HG02610 (cell line): Measurements from ENCODE around the gene PTPRO.

Experiments
- ATAC-seq: cut with Tn5 transposase; IDR thresholded peaks from one replicate; pipeline ENCODE4 v1.9.1; 2021; ENCODE audit warnings: mild to moderate bottlenecking, moderate library complexity; ENCODE audit not compliant: unreplicated experiment

PTPRO gene

DNA sequence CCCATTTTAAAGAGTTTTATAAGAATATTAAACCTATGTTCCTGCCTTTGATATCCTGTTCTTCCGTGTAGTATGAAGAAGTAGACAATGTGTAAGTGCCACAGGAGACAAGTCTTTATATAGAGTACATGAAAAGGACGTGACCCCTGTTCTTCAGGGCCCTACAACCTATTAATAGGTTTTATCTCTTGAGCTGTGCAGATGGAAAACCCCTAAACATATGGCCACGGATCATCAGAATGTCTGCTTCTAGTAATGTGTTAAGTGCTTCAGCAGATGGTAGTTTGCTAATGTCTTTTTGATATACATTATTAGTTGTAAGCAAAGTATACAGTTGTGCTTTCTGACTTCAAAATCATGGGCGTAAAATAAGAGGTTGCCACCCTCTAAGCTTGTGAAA lies 228.5 kb downstream of the PTPRO start:
- ATAC-seq = no peak

DNA sequence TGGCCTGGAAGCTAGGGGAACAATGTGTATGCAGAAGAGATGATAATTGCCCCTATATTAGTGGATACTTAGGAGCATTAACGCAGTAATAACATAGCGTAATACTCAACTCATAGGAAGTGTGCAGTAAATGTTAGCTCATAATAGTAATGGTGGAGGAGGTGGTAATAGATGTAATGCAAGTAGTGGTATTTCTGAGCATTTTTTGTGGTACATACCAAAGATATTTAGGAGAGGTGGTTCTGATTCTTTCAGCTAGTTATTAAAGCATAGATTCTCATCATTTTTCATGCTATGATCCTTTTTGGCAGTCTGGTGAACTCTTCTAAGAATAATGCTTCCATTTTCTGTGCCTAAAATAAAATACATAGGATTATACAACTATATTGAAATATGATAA lies 233.1 kb downstream of the PTPRO start:
- no peak for ATAC-seq

DNA sequence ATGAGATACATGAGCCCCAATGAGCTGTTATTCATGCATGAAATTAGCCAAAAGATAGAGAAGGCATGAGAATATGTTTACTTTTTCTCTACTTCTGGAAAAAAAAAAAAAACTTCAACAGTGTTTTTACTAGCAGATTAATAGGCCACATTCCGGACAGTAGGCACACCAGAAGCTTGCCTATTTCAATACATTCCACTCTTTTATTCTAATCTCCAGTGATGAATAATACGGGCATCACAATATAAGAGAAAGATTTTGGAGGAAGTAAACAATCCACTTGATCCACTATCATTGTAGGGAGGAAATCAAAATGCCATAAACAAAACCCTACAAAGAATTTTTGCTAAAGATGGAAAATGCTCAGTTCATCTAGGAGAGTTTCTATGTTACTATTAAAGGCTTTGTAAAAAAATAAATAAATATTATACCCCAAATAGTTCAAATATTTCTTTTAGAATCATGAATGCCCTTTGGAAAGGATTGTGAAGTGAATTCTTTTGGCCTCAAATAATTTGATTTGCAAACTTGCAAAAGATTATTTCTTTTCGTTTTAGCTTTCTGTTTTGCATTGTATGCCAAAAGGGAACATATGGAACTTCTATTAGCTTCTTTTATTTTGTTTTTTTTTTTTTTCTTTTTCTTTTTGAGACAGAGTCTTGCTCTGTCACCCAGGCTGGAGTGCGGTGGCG lies 234.2 kb downstream of the PTPRO start:
- no peak for ATAC-seq

DNA sequence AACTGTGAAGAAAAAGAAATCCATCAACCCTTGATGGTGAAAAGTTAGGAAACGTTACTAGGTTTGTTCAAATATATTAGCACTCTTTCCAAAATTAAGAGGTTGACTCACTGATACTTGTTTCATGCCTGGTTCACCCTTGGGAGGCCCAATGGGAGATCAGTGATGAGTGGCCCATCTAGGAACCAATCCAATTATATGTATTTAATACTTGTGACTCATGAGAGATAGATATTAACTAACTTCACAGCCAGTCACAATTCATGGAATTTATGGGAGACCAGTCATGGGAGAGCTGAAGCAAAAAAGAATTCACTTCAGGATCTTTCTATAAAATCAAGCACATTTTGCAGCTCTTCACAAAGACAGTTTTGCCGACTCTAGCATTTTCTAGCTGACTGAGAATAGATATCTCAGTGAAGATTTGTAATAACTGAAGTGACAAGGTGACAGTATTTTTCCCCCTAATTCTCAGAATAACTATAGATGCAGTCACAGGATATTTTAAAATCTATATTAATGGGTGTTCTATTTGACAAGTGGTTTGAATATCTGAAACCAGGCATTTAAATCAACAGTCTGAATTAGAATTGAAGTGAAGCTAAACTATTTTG lies 236.7 kb downstream of the PTPRO start:
- ATAC-seq = no peak

DNA sequence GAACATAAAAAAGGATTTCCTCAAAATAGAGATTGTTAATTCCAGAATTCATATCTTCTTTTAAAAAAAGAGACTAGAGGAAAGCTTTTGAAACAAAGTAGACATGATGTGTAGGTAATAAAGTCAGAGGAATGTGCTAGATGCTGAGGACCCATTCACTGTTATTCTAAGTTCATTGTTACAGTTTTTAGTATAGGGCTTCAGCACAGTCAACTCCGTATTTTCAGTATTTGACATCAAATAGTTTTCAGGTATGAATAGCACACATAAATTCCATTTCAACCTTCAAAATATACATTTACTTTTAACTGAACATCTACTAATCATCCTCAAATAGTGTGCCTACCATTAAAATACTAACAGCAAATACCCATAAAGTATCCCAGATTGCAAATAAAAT lies 239.1 kb downstream of the PTPRO start:
- no peak for ATAC-seq

DNA sequence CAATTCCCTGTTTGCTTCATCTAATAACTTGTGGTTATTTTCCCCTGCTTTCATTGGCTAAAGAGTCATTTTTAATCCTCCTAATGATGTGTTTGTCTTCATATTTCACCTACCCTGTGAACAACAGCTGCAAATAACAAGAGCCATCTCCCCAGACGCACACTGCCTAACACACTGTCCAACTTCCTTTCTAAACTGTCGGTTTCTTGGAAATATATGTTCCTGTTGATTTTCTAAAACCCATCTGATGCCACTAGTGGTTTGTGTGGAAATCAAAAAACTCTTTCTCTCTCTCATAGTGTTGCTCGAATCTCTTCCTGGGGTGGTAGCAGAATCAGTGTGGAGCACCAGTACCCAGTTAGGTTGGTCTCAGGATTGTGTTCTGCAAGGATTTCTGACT lies 240.0 kb downstream of the PTPRO start:
- ATAC-seq = no peak

DNA sequence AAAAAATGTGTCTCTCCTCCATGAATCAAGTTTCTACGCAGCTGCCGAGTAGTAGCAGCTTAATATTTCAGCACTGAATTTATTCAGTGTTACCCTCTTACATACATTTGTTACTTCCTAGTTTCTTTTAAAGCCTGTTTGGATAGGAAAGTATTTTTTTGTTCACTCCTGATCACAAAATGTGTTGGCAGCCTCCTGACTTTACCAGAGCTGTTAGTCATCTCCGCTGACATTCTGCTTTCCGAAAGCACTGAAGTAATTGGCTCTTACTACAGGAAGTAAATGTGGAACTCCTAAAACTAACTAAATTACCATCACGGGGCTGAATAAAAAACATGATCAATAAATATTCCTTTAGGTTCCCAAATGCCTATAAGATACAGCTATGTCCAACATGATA lies 241.4 kb downstream of the PTPRO start:
- peak; percentile 83 for ATAC-seq

DNA sequence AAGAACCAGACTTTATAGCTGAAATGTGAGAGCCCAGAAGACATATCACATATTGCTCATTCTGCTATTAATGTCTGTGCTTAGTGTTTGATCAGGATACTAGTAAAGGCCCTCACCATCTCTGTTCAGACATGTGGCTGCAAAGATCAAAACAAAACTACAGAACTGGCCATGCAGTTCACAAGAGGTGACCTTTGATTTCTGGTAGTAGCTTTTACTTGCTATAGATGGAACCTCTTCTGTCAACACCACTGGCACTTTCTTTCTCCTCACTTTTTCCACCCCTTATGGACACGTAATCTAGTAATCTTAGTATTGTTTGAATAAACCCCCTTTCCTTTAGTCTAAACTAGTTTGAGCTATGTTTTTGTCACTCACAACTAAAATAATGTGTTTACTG lies 252.0 kb downstream of the PTPRO start:
- no peak for ATAC-seq

DNA sequence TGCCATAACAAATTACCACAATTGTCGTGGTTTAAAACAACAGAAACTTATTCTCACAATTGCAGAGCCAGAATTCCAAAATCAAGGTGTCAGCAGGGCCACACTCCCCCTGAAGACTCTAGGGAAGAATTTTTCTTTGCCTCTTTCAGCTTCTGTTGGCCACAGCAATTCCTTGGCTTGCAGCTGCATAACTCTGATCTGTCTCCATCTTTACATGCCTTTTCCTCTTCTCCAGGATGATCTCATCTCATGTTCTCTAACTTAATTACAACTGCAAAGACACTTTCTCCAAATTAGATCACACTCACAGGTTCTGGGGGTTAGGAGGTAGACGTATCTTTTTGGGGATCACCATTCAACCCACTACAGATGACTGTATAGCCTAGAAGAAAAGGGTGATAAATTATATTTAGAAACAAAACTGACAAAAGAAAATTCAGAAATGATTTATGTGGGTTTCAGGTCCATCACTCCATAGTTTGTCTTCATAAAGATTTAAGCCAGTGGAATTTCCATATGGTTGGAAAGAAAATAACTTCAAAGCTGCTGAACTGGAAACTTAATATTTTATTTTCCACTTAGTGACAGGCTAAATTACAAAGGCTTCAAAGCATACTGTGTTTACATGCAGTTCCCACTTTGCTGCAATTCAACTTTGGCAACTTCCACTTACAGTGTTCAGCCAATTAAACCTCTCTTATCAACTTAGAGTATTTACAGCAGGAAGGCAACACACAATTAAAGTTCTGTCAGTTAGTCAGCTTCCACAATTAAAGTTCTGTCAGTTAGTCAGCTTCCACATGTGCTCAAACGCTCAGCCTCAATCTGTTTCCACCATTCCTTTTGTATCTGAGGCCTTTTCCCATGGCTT lies 253.6 kb downstream of the PTPRO start:
- no peak for ATAC-seq

DNA sequence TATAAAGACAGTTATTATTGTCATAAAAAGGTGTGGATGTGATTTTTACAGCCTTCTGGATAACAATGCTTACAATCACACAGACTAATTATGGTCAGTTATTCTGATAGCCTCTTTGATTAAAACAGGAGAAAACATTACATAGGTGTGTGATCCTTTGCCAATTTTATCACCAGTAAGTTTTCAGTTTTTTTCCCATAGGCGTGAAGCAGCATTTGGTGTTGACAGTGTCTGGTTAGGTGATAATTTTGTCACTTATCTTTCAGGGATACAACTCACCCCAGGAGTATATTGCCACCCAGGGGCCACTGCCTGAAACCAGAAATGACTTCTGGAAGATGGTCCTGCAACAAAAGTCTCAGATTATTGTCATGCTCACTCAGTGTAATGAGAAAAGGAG lies 258.1 kb downstream of the PTPRO start:
- ATAC-seq = no peak

DNA sequence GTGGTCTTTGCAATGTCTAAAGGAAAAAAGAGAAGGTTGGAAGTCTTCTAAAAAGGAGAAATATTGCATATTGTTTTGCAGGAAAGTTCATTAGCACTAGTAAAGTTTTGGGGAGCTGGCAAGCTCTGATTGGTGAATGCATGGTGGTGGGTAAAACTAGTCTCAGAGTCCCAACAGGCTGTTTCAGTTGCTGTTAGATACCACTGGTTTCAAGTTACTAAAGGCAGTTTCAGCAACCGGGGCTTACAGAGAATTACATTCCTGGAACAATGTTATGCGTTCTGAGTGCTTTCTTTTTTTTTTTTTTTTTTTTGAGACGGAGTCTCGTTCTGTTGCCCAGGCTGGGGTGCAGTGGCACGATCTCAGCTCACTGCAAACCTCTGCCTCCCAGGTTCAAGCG lies 258.7 kb downstream of the PTPRO start:
- no peak for ATAC-seq

DNA sequence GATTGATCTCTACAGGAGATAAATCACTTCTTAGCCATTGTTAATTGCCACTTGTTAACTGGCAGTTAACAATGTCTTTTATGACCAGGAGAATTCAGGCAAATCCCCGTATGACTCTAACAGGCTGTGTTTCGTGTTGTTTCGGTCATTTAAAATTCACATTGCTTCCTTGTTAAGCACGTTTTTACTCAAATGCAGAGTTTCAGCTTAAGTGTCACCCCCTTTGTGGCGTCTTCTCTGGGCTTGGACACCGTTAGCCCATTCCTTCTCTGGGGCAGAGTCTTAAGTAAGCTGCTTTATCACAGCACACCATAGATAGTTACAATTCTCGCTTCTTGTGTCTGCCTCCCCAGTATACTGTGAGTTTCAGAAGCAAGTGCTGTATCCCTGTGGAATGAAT lies 261.5 kb downstream of the PTPRO start:
- no peak for ATAC-seq

DNA sequence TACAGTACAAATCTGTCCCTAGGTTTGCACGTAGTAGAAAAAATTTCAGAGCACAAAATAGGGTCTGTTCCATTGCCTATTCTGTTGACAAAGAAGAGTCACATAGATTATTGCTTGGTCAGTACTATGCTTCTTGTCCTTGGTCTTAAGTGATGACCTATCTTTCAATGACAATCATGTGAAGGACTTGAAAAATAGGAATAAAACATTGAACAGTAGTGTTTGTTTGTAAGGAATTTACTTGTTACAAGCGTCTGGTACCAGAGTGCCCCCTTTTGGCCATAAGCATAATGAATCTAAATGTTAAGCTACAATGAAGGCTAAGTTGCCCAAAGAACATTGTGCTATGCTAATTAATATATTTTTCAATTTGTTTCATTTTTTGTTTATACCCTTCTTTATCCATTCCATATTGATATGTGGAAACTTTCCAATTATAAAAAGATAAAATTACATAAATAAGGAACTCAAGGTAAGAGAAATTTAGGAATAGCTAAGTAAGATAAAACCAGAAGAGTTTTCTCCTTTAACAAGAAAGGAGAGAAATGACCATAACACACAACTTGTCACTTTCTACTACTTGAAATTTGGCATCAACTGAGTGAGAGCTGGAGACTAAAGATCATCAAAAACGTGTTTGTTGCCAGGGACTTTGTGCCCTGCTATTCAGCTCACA lies 262.2 kb downstream of the PTPRO start:
- peak; percentile 51 for ATAC-seq

DNA sequence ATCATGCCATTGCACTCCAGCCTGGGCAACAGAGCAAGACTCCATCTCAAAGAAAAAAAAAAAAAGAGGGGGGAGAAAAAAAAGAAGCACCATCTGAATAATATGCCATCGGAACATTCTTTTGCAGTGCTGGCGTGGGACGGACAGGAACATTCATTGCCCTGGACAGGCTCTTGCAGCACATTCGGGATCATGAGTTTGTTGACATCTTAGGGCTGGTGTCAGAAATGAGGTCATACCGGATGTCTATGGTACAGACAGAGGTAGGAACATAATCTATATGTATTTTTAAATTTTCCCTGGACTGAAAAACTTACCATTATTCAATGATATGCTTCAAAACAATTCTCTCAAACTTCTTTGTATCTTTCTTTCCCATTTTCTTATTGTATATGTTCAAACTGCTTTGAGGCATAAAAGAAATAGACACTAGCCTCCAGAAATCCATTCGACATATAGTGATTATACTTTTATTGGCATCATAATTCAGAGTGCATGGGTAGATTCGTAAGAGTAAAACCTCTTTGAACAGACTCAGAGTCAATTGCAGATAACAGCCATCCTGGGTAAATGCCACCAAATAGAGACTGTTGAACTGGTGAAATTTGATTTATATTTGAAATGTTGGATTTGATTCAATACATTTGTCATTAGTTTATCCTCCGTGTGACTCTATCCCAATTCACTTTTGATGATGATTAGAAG lies 267.2 kb downstream of the PTPRO start:
- no peak for ATAC-seq

DNA sequence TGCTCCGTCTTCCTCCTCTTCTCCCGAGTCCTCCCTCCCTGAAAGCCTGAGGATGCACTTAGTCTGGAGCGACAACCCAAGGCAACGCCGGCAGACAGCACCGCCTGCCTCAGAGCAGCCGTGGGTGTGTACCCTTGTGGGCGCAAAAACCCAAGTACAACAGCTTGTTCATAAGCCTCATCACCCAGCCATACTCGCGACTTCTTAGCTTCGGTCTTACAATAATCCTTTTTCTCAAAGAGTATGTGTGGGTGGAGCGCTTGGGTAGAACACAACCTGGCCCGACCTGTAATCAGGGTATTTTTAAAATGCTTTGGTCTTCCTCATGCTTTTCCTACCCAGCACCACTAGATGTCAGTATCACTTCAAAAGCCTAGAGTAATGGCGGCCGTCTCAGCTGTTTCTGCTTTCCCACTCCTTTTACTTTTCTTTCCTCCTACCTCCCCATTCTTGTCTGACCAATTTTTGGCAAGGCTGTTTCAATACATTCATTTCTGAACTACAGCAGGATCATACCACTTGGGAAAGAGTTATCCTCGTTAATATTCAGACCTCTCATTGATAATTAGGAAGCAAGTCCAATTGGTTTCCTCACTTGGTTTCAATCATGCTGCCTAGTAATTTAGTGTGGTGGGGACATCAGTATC lies 268.0 kb downstream of the PTPRO start:
- ATAC-seq = peak; percentile 95

DNA sequence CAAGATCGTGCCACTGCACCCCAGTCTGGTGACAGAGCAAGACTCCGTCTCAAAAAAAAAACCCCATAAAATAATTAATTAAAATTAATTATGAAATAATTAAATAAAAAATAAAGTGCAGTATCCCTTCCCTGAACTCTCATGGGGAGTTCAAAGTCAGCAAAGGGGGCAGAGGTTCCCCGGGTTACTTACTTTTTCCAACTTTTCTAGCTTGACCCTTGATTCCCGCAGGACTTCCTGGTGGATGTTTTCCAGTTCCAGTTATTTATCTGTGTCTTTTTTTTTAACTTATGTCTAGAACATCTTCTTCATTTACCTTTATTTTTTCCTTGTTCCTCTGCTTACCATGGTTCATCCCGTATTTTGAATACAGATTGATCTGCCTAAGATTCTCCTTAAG lies 269.5 kb downstream of the PTPRO start:
- ATAC-seq = no peak

DNA sequence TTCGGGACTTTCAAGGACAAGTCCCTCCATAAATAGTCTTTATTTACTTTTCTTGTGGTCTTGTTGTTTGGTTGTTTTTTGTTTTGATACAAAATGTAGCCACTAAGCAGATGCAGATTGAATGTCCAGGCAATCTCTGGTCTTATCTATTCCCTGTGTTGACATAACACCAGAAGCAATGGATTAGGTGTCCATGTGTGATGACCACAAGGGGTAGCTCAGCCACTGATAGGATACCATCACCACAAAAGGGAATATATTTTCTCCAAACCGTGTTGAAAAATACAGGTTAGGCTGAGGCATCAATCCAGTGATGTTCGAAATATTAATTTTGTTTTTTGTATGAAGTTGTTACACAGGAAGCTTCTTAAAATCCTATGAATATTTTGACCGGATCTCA lies 270.6 kb downstream of the PTPRO start:
- ATAC-seq = no peak

DNA sequence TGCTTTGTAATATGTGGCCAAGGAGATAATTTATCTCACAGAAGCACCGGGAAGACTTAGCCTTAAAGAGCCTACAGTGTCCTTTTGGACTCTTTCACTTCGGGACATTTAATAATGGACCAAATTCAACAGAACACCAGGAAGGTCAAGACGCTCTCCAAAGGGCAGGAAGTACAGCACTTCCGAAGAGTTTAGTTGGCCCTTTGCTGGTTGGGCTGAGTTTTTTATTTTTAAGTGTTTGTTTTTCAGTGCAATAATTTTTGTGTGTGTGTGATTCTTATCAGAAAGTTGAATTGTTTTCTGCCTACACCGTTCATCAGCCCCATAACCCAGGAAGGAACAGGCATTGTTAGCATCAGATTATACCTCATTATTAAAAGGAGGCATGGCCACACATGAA lies 273.9 kb downstream of the PTPRO start:
- no peak for ATAC-seq

DNA sequence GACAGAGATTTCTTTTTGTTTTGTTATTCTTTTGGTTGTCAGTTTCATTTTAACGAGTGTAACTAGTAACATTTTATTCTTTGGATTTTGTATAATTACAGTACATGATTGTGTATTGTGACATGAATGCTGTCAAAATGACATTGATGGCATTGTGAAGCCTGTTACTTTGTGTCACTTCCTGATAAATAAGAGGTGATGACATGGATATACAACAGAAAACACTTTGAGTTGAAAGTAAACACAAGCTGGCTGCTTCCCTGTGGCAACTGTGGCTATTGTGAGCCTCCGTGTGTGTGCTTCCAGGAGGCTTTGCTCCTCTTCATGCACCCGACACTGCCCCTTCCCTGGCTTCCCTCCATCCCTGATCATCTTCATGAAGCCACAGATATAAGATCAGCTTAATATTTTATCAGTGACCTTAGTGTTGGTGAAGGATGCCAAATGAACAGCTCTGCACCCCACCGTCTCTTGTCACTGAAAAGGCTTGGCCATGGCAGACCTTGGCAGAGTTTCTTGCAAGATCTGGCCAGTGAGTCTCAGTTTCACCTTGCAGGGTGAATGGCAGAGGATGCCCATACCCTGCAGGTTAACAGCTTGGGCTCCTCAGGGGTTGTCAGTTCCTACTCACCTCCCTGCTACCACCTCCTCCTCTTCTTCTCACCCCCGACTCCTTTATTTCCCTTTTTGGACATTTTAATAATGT lies 275.0 kb downstream of the PTPRO start:
- no peak for ATAC-seq
